Measurements from ENCODE around the gene STK32B.
"Not testable (repeated sequence)": the region's sequence is repeated elsewhere in the genome, so short reads cannot be mapped to it uniquely, and the experiment has no call there.

Gene STK32B

DNA sequence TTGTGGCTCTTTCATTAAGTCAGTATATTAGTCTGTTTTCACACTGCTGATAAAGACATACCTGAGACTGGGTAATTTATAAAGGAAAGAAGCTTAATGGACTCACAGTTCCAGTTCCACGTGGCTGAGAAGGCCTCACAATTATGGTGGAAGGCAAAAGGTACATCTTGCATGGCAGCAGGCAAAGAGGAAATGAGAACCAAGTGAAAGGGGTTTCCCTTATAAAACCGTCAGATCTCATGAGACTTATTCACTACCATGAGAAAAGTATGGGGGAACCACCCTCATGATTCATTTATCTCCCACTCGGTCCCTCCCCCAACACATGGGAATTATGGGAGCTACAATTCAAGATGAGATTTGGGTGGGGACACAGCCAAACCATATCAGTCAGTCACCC, 15.7 kb downstream of the STK32B start:
- not testable (repeated sequence) for DNase-seq

GRCh38 chr4:5067908-5068307, 16.6 kb downstream of the STK32B start:
- no peak for DNase-seq

DNA sequence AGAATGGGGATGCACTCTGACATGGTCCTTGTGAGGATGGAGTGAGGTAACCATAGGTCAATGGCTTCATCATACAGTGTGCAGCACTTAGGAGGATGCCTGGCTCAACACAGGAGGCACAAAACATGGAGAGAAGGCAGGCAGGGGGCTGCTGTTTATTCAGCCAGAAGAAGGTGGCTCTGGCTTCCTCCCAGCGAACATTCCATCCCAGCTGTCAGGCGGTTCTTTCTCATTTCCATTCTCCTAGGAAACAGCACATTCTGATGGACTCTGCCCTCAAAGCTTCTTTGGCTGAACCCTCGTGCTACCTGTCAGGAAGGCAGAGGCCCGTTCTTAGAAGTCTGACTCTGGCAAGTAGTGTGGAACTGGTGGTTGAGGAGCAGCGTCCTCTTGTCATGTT, 18.6 kb downstream of the STK32B start:
- no peak for DNase-seq

DNA sequence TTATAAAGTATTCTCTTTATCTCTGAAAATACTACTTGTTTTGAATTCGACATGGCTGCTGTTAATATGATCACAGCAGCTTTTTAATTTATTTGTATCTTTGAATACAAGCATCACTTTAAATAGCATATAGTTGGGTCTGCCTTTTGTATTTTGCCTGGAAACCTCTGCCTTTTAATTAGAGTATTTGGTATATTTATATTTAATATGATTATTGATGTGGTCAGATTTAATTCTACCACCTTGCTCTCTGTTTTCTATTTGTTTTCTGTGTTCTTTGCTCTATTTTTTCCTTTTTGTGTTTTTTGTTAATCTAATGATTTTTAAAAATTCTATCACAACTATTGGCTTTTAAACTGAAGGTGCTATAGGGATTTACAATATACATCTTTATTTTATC, 21.7 kb downstream of the STK32B start:
- no peak for DNase-seq

DNA sequence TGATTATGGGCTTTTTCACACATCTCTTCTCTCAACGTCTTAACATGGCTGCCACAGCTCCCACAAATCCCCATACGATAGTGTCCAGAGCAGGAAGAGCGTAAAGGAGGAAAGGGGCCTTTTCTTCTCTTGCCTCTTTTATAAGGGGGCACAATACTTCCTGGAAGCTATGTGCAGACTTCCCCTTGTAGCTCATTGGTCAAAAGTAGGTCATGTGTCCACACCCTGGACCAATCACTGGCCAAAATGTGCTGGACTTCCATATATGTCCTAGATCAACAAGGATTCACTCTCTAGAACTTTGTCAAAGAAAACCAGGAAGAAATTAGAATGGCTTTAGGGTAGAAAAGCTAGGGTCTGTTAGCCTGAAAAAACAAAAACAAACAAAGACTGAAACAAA, 26.7 kb downstream of the STK32B start:
- DNase-seq, result no peak

DNA sequence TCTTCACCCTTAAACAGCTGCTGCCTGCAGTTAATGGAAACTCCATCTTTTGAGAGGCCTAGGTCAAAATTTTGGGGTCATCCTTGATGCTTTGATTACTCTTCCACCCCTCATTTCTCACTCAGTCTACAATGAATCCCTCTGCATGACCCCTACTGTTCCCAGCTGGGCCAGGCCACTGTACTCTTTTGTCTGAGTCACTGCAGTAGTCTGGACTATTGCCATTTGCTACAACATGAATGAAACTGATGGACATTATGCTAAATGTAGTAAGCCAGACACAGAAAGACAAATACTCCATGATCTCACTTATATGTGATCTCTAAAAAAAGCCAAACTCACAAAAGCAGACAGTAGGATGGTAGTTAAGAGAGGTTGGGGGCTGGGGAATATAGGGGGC, 28.3 kb downstream of the STK32B start:
- no peak for DNase-seq

DNA sequence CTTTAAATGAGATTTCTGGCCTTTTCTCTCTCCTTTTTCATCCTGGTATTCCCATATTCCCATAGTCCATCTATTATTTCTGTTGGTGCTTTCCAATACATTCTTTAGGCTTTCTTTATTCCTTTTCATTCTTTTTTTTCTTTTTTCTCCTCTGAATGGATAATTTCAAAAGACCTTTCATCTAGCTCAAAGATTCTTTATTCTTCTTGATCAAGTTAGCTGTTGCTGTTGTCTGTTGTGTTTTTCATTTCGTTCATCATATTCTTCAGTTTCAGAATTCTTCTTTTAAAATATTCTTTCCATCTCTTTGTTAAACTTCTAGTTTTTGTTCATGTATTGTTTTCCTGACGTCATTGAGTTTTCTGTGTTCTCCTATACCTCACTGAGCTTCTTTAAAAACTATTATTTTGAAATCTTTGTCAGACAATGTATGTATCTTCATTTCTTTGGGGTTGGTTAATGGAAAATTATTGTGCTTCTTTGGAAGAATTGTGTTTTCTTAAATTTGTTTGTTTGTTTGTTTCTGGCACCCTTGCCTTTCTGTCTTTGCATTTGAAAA, 30.2 kb downstream of the STK32B start:
- DNase-seq, result no peak

DNA sequence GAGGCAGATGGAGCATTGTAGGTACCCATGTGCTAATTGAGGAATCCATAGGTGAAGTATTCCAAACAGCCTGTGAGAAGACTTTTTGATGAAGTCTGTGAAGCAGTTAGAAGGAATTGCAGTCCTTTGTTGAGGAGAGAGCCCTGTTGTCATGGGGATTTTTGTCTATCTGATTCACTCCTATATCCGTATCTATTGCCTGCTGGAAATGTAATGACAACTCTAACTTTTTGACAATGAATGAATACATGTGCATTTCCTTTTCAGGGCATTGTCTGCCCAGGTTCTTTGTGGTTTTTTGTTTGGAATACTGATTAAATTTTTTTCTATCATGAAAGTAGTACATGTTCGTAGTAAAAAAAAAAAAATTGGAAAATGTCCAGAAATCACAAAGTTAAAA, 31.1 kb downstream of the STK32B start:
- no peak for DNase-seq

GRCh38 chr4:5084911-5085475, 33.7 kb downstream of the STK32B start:
- no peak for DNase-seq

DNA sequence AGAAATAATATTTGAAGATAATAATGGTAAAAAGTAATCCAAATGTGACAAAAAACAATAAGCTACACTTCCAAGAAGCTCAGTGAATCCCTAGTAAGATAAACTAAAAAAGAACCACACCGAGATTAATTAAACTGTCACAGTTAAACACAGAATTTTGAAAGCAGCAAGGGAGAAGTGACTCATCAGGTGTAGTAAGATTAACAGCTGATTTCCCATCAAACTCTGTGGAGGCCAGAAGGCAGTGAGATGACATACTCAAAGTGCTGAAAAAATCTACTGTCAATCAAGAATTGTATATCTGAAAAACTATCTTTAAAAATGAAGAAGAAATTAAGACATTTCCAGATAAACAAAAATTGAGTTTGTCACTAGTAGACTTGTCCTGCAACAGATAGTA, 35.3 kb downstream of the STK32B start:
- DNase-seq, result no peak

DNA sequence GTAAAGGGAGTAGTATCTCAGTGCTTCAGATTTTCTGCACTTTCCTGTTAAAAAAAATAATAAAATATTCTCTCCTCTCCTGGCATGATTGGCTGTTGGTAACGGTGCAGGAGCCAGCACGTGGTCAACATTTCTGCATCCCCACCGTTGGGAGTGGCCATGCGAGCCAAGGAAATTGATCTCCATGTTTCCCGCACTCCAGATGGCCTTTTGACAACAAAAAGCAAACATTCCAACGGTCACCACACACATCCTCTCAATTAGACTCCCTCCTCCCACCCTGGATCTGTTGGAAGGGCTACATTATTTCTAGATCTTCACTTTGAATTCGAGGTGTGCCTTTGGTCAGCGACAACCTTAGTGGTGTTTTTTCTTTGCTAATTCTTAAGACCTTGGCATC, 45.0 kb downstream of the STK32B start:
- DNase-seq, result no peak

GRCh38 chr4:5098176-5098575, 46.9 kb downstream of the STK32B start:
- DNase-seq, result no peak

GRCh38 chr4:5100336-5100735, 49.1 kb downstream of the STK32B start:
- no peak for DNase-seq

GRCh38 chr4:5100986-5101385, 49.7 kb downstream of the STK32B start:
- DNase-seq, result no peak

- no peak for DNase-seq
Measured at GRCh38 chr4:5101571-5101970, 50.3 kb downstream of the STK32B start.

- no peak for DNase-seq
Measured at GRCh38 chr4:5110901-5111300, 59.6 kb downstream of the STK32B start.

DNA sequence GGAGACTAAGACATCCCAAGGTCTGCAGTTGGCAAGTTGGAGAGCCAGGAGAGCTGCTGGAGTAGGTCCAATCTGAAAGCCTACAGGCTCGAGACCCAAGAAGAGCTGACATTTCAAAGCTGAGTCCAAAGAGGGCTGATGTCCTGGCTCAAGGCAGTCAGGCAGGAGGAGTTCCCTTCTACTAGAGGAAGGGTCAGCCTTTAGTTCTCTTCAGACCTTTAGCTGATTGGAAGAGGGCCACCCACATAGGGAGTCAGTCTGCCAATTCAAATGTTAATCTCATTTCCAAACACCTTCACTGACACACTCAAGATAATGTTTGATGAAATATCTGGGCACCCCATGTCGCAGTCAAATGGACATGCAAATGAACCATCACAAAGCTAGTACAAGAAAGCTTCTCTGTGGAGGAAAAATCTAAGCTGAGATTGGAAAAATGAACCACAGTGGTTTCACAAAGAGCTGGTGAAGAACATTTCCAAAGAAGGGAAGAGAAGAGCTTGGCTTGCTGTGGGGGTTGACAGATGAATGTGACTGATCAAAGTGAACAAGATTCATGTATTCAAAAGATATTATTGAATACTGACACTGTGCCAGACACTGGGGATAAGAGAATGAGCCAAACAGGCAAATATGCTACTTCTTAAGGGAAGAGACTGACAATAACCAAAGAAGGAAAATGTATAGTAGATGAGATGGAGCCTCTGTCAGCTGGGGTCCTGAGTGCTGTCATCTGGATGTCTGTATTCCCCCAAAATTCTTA, 61.2 kb downstream of the STK32B start:
- DNase-seq, result no peak

DNA sequence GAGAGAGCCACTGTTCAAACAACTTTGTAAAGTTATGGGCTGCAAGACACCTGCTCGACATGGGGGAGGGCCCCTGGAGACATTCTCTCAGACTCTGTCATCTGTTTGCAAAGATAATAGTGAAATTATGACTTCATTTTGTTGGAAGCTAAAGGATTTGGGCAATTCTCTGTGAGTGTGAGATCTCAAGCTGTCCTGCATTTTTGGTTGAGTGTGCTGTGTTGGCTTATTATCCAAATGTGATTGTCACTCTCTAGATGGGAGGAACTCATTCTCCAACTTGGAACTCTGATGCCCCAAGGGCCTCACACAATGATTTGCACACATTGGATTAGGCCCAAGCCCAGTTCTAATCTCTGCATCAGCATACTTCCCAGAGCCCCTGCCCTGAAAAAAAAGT, 63.7 kb downstream of the STK32B start:
- DNase-seq, result no peak

DNA sequence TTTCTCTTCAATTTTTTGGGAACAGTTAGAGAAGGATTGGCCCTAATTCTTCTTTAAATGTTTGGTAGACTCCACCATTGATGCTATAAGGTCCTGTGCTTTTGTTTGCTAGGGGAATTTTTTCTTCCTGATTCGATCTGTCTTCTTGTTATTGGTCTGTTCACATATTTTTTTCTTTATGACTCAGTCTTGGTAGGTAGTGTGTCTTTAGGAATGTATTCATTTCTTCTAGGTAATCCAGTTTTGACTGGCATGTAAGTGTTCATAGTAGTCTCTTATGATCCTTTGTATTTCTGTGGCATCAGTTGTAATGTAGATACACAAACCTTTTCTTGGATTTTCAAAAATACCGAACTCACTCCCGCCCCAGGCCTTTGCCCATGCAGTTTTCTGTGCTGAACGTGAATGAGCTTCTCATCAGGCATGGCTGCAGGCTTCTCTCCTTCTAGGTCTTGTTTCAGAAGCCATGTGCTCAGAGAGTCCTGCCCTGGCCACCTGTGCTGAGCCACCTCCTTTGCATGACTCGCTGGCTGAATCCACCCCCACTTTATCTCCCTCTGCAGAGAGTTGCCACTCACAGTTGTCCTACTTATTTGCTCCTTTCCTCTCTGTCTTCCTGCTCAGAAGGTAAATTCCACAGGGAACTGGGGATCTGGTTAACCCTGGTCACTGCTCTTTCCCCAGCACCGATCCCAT, 67.0 kb downstream of the STK32B start:
- DNase-seq, result no peak

DNA sequence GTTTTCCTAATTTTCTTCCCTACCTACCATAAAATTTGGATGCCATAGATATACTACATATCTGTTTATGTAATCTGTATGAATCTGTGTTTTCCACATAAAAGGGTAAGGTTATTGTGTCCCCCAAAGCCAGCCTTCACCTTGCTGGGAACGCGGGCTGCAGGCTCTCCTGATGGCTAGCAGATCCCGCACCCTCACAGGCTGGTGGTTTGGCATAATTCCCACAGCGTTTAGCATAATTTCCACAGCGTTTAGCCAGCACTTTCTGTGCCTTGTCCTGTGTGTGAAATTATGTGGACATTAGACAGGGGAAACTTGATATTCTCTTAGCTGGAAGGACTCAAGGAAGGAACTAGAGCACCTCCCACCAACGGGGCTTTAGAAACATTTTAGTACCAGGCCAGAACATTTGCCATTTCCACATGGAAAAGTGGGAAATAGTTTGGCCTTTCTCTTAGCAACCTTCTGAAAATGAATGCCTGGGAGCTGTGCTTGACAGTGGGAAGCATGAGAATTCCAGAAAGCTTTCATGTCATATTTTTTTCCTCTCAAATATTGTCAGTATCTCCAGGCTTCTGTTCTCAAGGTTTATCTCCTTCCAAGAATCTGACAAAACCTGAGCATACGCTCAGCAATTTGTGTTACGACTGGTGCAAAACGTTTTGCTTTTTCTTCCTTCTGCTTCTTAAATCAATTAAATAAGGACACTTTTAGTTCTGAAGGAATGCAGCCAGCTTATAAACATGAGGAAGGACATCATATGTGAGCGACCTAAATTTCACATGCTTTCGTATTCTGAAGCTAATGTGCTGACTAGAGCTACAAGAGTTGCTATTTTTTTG, 67.9 kb downstream of the STK32B start:
- DNase-seq, result no peak

GRCh38 chr4:5120067-5120466, 68.8 kb downstream of the STK32B start:
- DNase-seq, result no peak

- no peak for DNase-seq
Measured at GRCh38 chr4:5120468-5120867, 69.2 kb downstream of the STK32B start.
